H1 (cell line): ENCODE measurements around the gene RAB9B. TPM values are rescaled to one million over a fixed set of nuclear protein-coding genes. Genes with fewer than 3 reads are reported as not detected.

Experiments
- CTCF ChIA-PET: fragments of 300-600 bp; sonication (Branson Sonifier 250); formaldehyde crosslinking; loops from one replicate; lab custom pipeline; 2021; ENCODE audit not compliant: partially characterized antibody; lab: Charles Lee
- POLR2A ChIA-PET: fragments of 300-600 bp; sonication (Branson Sonifier 250); formaldehyde crosslinking; loops from one replicate; lab custom pipeline; 2021; ENCODE audit warnings: inconsistent platforms; ENCODE audit not compliant: partially characterized antibody; lab: Charles Lee
- DNase-seq, 2 experiments: peaks; one replicate each; pipeline versions ENCODE4 v3.0.0 to v3.0.0-alpha.2; 2010 to 2022; ENCODE audit warnings: low spot score in 2 of 2, low read depth in 1 of 2, mixed read lengths in 1 of 2
- FAIRE-seq: peaks from 2 replicates; lab custom pipeline; 2011; peaks lifted over from hg19 to GRCh38; lab: Jason Lieb, UNC
- H2AFZ ChIP-seq: 2 replicates; pipeline ENCODE4 v1.8.1; 2012; ENCODE audit warnings: low read length, inconsistent platforms
- H2AK5ac ChIP-seq: 2 replicates; pipeline ENCODE4 v1.6.1; 2013; ENCODE audit warnings: low read depth, low read length
- H2BK120ac ChIP-seq: replicated peaks from 2 replicates; pipeline ENCODE3; 2013; ENCODE audit warnings: low read depth, low read length, inconsistent platforms
- H2BK12ac ChIP-seq: 2 replicates; pipeline ENCODE4 v1.6.1; 2013; ENCODE audit warnings: low read depth, low read length
- H2BK15ac ChIP-seq: 2 replicates; pipeline ENCODE4 v1.6.1; 2013; ENCODE audit warnings: low read length
- H2BK20ac ChIP-seq: 2 replicates; pipeline ENCODE4 v1.6.1; 2013; ENCODE audit warnings: low read length
- H2BK5ac ChIP-seq: 2 replicates; pipeline ENCODE4 v1.6.1; 2013; ENCODE audit warnings: low read depth, low read length
- H3K14ac ChIP-seq: 2 replicates; pipeline ENCODE4 v1.6.1; 2013; ENCODE audit warnings: inconsistent platforms; ENCODE audit not compliant: insufficient read length
- H3K18ac ChIP-seq: 2 replicates; pipeline ENCODE4 v1.6.1; 2013; ENCODE audit warnings: low read length; ENCODE audit errors: extremely low read depth
- H3K23ac ChIP-seq: 2 replicates; pipeline ENCODE4 v1.6.1; 2013; ENCODE audit warnings: inconsistent platforms; ENCODE audit not compliant: insufficient read length
- H3K23me2 ChIP-seq: 2 replicates; pipeline ENCODE4 v1.6.1; 2013; ENCODE audit warnings: low read depth, low read length
- H3K27ac ChIP-seq: 2 replicates; pipeline ENCODE4 v1.6.1; 2011; ENCODE audit warnings: low read depth, low read length, inconsistent platforms
- H3K27me3 ChIP-seq, 4 experiments: replicated peaks in 1 of 4; 1 replicate in 1 of 4; 2 replicates in 3 of 4; pipeline versions ENCODE4 v1.6.1 to v1.8.1; 2011 to 2013; ENCODE audit warnings: low read length in 3 of 4, mild to moderate bottlenecking in 3 of 4, inconsistent platforms in 2 of 4, mixed read lengths in 2 of 4, moderate library complexity in 1 of 4; ENCODE audit not compliant: control insufficient read depth in 3 of 4, insufficient read depth in 3 of 4; ENCODE audit errors: extremely low read depth in 1 of 4
- H3K36me3 ChIP-seq, 4 experiments: 2 replicates each; pipeline versions ENCODE4 v1.6.1 to v1.8.1; 2011 to 2013; ENCODE audit warnings: mild to moderate bottlenecking in 4 of 4, low read length in 3 of 4, moderate library complexity in 2 of 4, control low read depth in 1 of 4, inconsistent platforms in 1 of 4; ENCODE audit not compliant: insufficient read depth in 4 of 4, control insufficient read depth in 2 of 4
- H3K4ac ChIP-seq: replicated peaks from 2 replicates; pipeline ENCODE3; 2013; ENCODE audit warnings: low read length, low read depth, mixed read lengths, inconsistent platforms; ENCODE audit not compliant: insufficient read length
- H3K4me1 ChIP-seq, 4 experiments: replicated peaks in 1 of 4; 1 replicate in 1 of 4; 2 replicates in 3 of 4; pipeline versions ENCODE4 v1.6.1 to v1.8.1; 2011 to 2013; ENCODE audit warnings: low read length in 3 of 4, inconsistent platforms in 2 of 4, mixed read lengths in 1 of 4; ENCODE audit not compliant: insufficient read depth in 4 of 4, control insufficient read depth in 3 of 4
- H3K4me2 ChIP-seq, 2 experiments: 2 replicates each; pipeline versions ENCODE4 v1.6.1 to v1.8.1; 2011 to 2013; ENCODE audit warnings: low read depth in 2 of 2, low read length in 2 of 2, control low read depth in 1 of 2, inconsistent platforms in 1 of 2, mild to moderate bottlenecking in 1 of 2; ENCODE audit not compliant: insufficient read depth in 1 of 2
- H3K4me3 ChIP-seq, 4 experiments: fragments of 200-600, 300-600 bp in 1 of 4; sonication (generic), shearing (Covaris generic), sonication (Bioruptor Twin) in 1 of 4; 2 replicates each; pipeline versions ENCODE4 v1.5.1 to v1.8.1; 2011 to 2016; ENCODE audit warnings: low read length in 4 of 4, low read depth in 3 of 4, control low read depth in 2 of 4, inconsistent platforms in 2 of 4, mild to moderate bottlenecking in 2 of 4, mixed read lengths in 1 of 4, moderate library complexity in 1 of 4; ENCODE audit not compliant: insufficient read depth in 2 of 4; ENCODE audit errors: extremely low read depth in 1 of 4
- H3K56ac ChIP-seq: replicated peaks from 2 replicates; pipeline ENCODE3; 2013; ENCODE audit warnings: low read depth, mild to moderate bottlenecking, mixed read lengths, low read length, inconsistent platforms; ENCODE audit not compliant: insufficient read length
- H3K79me1 ChIP-seq: 2 replicates; pipeline ENCODE4 v1.6.1; 2013; ENCODE audit warnings: low read depth, low read length, control low read depth
- H3K79me2 ChIP-seq, 2 experiments: 2 replicates each; pipeline versions ENCODE4 v1.6.1 to v1.8.1; 2012 to 2013; ENCODE audit warnings: low read length in 2 of 2, mild to moderate bottlenecking in 2 of 2, inconsistent platforms in 1 of 2; ENCODE audit not compliant: insufficient read depth in 2 of 2, control insufficient read depth in 1 of 2
- H3K9ac ChIP-seq, 4 experiments: replicated peaks in 1 of 4; 1 replicate in 1 of 4; 2 replicates in 3 of 4; pipeline versions ENCODE4 v1.6.1 to v1.8.1; 2011 to 2013; ENCODE audit warnings: low read depth in 3 of 4, low read length in 3 of 4, control low read depth in 2 of 4, mild to moderate bottlenecking in 2 of 4, moderate library complexity in 2 of 4, inconsistent platforms in 1 of 4; ENCODE audit errors: extremely low read depth in 1 of 4
- H3K9me3 ChIP-seq, 2 experiments: 2 replicates each; pipeline versions ENCODE4 v1.6.1 to v1.8.1; 2012 to 2013; ENCODE audit warnings: mild to moderate bottlenecking in 2 of 2, moderate library complexity in 2 of 2, control low read depth in 1 of 2, inconsistent platforms in 1 of 2, low read depth in 1 of 2, low read length in 1 of 2, mixed read lengths in 1 of 2; ENCODE audit not compliant: insufficient read depth in 2 of 2
- H4K20me1 ChIP-seq, 2 experiments: replicated peaks in 1 of 2; 2 replicates each; pipeline versions ENCODE3 to v1.8.1; 2011 to 2013; ENCODE audit warnings: inconsistent platforms in 2 of 2, low read length in 2 of 2, mild to moderate bottlenecking in 1 of 2; ENCODE audit not compliant: insufficient read depth in 2 of 2, control insufficient read depth in 1 of 2
- H4K5ac ChIP-seq: 2 replicates; pipeline ENCODE4 v1.6.1; 2013; ENCODE audit warnings: low read length, low read depth, mixed read lengths, inconsistent platforms; ENCODE audit not compliant: insufficient read length
- H4K8ac ChIP-seq: 2 replicates; pipeline ENCODE4 v1.8.0; 2013; ENCODE audit warnings: mild to moderate bottlenecking, moderate library complexity, low read length, inconsistent platforms; ENCODE audit not compliant: insufficient read depth; ENCODE audit errors: extremely low read depth
- H4K91ac ChIP-seq: replicated peaks from 2 replicates; pipeline ENCODE3; 2013; ENCODE audit warnings: low read length, mixed read lengths, inconsistent platforms; ENCODE audit not compliant: insufficient read length
- CHD7 ChIP-seq: fragments of 300-600 bp; sonication (generic); IDR thresholded peaks from 2 replicates; pipeline ENCODE4 v1.7.1; 2012; ENCODE audit warnings: low read length, moderate library complexity, mild to moderate bottlenecking, inconsistent platforms; ENCODE audit not compliant: insufficient replicate concordance
- EGR1 ChIP-seq: IDR thresholded peaks from 2 replicates; pipeline ENCODE4 v1.6.1; 2011; ENCODE audit warnings: low read depth, low read length, borderline replicate concordance
- polyA plus RNA-seq, 7 experiments: library from polyadenylated mRNA; depleted of rRNA in 3 of 7; stranded (reverse) in 5 of 7; unstranded in 2 of 7; fragments of >200 nt in 5 of 7; fragments of 200-250 nt in 2 of 7; gene quantifications; 1 replicate in 5 of 7; 2 replicates in 1 of 7; 4 replicates in 1 of 7; pipeline versions ENCODE4 v1.2.1 to v1.2.3, GENCODE V29; 2011 to 2013; ENCODE audit warnings: missing spikeins in 2 of 7, mixed read lengths in 2 of 7
- total RNA-seq: library from RNA; stranded (reverse); fragmentation: NEBNext Ultra II Directional; extraction: Animal tissue kit (Norgen Biotek cat#: 25700); gene quantifications from 2 replicates; pipeline ENCODE4 v1.2.1, GENCODE V29; 2021

Gene RAB9B
- total and polyA plus RNA-seq, 2 of the 8 experiments (the other 6 are each of a cell fraction or from before 2014, with no cell fraction given): 0.26 to 0.56 TPM

- Histone ChIP-seq H2BK5ac (no peak overlapping the region), H2AFZ (no peak overlapping the region), H4K5ac (no peak overlapping the region), H2BK12ac (no peak overlapping the region), H3K9me3 (no peaks in the 10 kb centered on the region), H4K91ac (no peak overlapping the region), H3K14ac (no peak overlapping the region), H3K27ac (no peak overlapping the region), H3K36me3 (no peaks in the 10 kb centered on the region), H3K4me3 (no peak overlapping the region), H3K79me1 (no peaks in the 10 kb centered on the region), H2BK120ac (no peak overlapping the region), H4K20me1 (no peaks in the 10 kb centered on the region), H3K23ac (no peak overlapping the region), H2BK20ac (no peak overlapping the region), H3K18ac (no peak overlapping the region), H2BK15ac (no peak overlapping the region), H2AK5ac (no peak overlapping the region), H3K4me2 (no peak overlapping the region), H3K23me2 (no peaks in the 10 kb centered on the region), H3K79me2 (no peaks in the 10 kb centered on the region), H3K56ac (no peak overlapping the region), H3K9ac (no peak overlapping the region), H3K4me1 (no peaks in the 10 kb centered on the region), H4K8ac (no peak overlapping the region), H3K27me3 (no peaks in the 10 kb centered on the region), H3K4ac (no peak overlapping the region)
- FAIRE-seq: no peak
- POLR2A ChIA-PET: no interaction called here
- CTCF ChIA-PET: no interaction called here
- no peak for DNase-seq
- TF ChIP-seq CHD7: no peak
- no peak for TF ChIP-seq EGR1
Measured at GRCh38 chrX:103823591-103823990, 8.5 kb downstream of the RAB9B start.
